ENCODE measurements around the gene CD8B2.

- TF ChIP-seq, protein P1, sequence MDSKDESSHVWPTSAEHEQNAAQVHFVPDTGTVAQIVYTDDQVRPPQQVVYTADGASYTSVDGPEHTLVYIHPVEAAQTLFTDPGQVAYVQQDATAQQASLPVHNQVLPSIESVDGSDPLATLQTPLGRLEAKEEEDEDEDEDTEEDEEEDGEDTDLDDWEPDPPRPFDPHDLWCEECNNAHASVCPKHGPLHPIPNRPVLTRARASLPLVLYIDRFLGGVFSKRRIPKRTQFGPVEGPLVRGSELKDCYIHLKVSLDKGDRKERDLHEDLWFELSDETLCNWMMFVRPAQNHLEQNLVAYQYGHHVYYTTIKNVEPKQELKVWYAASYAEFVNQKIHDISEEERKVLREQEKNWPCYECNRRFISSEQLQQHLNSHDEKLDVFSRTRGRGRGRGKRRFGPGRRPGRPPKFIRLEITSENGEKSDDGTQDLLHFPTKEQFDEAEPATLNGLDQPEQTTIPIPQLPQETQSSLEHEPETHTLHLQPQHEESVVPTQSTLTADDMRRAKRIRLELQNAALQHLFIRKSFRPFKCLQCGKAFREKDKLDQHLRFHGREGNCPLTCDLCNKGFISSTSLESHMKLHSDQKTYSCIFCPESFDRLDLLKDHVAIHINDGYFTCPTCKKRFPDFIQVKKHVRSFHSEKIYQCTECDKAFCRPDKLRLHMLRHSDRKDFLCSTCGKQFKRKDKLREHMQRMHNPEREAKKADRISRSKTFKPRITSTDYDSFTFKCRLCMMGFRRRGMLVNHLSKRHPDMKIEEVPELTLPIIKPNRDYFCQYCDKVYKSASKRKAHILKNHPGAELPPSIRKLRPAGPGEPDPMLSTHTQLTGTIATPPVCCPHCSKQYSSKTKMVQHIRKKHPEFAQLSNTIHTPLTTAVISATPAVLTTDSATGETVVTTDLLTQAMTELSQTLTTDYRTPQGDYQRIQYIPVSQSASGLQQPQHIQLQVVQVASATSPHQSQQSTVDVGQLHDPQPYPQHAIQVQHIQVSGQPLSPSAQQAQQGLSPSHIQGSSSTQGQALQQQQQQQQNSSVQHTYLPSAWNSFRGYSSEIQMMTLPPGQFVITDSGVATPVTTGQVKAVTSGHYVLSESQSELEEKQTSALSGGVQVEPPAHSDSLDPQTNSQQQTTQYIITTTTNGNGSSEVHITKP (tag by site-specific recombination; IDR thresholded peaks at IDR 0.05): no peak
- TF ChIP-seq PATZ1 (tag by site-specific recombination; IDR thresholded peaks at IDR 0.05) (no peak), SETDB1 (IDR thresholded peaks at IDR 0.05; ENCODE audit: insufficient read length, low read length) (no peak), ZNF2 (tag by site-specific recombination; IDR thresholded peaks at IDR 0.05) (no peak), ZNF529 (tag by site-specific recombination; IDR thresholded peaks at IDR 0.05; ENCODE audit: insufficient replicate concordance) (no peak), ZNF121 (tag by site-specific recombination; IDR thresholded peaks at IDR 0.05) (no peak)
- TF ChIP-seq, protein P2, sequence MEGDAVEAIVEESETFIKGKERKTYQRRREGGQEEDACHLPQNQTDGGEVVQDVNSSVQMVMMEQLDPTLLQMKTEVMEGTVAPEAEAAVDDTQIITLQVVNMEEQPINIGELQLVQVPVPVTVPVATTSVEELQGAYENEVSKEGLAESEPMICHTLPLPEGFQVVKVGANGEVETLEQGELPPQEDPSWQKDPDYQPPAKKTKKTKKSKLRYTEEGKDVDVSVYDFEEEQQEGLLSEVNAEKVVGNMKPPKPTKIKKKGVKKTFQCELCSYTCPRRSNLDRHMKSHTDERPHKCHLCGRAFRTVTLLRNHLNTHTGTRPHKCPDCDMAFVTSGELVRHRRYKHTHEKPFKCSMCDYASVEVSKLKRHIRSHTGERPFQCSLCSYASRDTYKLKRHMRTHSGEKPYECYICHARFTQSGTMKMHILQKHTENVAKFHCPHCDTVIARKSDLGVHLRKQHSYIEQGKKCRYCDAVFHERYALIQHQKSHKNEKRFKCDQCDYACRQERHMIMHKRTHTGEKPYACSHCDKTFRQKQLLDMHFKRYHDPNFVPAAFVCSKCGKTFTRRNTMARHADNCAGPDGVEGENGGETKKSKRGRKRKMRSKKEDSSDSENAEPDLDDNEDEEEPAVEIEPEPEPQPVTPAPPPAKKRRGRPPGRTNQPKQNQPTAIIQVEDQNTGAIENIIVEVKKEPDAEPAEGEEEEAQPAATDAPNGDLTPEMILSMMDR (tag by site-specific recombination; IDR thresholded peaks at IDR 0.05): no peak
Measured at GRCh38 chr2:106532236-106532635, 45.1 kb downstream of the CD8B2 start.
